SK-N-SH (cell line): ENCODE results near the gene TRIM71.

Experiments used
- NFIC ChIP-seq: IDR thresholded peaks from 2 replicates; pipeline ENCODE4 v1.4.0; 2012; ENCODE audit warnings: borderline replicate concordance
- POLR2AphosphoS5 ChIP-seq: IDR thresholded peaks from 2 replicates; pipeline ENCODE4 v1.6.1; 2012; ENCODE audit warnings: low read depth, low read length
- RAD21 ChIP-seq: IDR thresholded peaks from 2 replicates; pipeline ENCODE4 v1.6.1; 2012; ENCODE audit warnings: mild to moderate bottlenecking, low read length
- TAF1 ChIP-seq: IDR thresholded peaks from 2 replicates; pipeline ENCODE4 v1.6.1; 2012; ENCODE audit warnings: low read depth, mild to moderate bottlenecking, low read length, moderate library complexity, borderline replicate concordance
- TF ChIP-seq, protein P1 (sequence below): fragments of 200-600 bp; sonication (generic); IDR thresholded peaks from 2 replicates; pipeline ENCODE4 v1.6.1; 2017; ENCODE audit warnings: antibody characterized with exemption, mild to moderate bottlenecking, moderate library complexity
- TF ChIP-seq, protein P2 (sequence below): IDR thresholded peaks from 2 replicates; pipeline ENCODE4 v1.4.0; 2012; ENCODE audit warnings: low read depth, borderline replicate concordance

DNA sequence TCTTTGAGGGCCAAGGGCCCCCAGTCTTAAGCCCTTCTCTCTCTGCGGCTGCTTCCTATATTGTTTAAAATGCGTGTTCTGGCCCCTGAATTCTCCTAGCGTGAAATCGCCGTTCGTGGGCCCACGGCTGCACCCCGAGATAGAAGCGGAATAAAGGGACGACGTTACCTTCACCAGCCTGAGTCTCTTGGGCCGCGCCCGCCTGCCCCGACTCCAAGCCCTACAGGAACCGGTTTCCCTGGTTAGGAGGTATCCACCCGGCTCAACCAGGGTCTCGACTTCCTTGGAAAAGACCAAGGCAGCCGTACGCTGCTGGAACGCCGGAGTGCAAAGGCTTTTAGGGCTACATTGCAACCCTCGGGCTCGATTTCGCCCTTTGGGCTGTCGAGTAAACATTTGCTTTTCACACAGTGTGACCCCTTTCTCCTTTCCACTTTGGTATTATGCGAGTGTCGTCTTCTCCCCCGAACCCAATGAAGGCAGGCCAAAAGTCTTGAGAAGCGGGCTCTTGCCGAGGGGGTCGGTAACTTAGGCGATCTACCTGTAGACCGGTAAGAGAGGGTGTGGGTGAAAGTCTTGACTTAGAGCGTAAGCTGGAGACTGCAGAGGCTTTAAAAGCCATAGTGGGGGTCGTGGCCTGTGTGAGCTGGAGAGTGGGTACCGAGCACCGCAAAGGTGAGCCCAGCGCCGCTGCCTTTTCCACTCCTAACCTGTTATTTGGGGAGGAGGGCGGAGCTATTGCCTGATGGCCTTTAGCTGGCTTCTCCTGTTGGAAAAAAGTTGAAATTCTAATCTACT, 2.0 kb downstream of the TRIM71 start:
- TF ChIP-seq, protein P1, sequence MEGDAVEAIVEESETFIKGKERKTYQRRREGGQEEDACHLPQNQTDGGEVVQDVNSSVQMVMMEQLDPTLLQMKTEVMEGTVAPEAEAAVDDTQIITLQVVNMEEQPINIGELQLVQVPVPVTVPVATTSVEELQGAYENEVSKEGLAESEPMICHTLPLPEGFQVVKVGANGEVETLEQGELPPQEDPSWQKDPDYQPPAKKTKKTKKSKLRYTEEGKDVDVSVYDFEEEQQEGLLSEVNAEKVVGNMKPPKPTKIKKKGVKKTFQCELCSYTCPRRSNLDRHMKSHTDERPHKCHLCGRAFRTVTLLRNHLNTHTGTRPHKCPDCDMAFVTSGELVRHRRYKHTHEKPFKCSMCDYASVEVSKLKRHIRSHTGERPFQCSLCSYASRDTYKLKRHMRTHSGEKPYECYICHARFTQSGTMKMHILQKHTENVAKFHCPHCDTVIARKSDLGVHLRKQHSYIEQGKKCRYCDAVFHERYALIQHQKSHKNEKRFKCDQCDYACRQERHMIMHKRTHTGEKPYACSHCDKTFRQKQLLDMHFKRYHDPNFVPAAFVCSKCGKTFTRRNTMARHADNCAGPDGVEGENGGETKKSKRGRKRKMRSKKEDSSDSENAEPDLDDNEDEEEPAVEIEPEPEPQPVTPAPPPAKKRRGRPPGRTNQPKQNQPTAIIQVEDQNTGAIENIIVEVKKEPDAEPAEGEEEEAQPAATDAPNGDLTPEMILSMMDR = no peak
- TF ChIP-seq NFIC (no peak), POLR2AphosphoS5 (no peak), RAD21 (no peak), TAF1 (no peak)
- TF ChIP-seq, protein P2, sequence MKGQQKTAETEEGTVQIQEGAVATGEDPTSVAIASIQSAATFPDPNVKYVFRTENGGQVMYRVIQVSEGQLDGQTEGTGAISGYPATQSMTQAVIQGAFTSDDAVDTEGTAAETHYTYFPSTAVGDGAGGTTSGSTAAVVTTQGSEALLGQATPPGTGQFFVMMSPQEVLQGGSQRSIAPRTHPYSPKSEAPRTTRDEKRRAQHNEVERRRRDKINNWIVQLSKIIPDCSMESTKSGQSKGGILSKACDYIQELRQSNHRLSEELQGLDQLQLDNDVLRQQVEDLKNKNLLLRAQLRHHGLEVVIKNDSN = no peak
